CD4-positive, alpha-beta T cell (primary cell): ENCODE data around the gene RABIF. TPM values are rescaled to one million over a fixed set of nuclear protein-coding genes. Genes with fewer than 3 reads are reported as not detected.

Experiments
- ATAC-seq: fragments of 200-7000 bp; cut with Tn5 transposase; one replicate; pipeline ENCODE4 v1.10.0; 2022; ENCODE audit warnings: mild to moderate bottlenecking; ENCODE audit not compliant: poor library complexity
- CTCF ChIA-PET: fragments of 350-600 bp; sonication (Branson Sonifier 250); formaldehyde crosslinking; loops from one replicate; lab custom pipeline; 2021; ENCODE audit warnings: antibody characterized with exemption, inconsistent platforms; lab: Charles Lee
- POLR2A ChIA-PET: fragments of 350-600 bp; sonication (Branson Sonifier 250); formaldehyde crosslinking; loops from one replicate; lab custom pipeline; 2021; ENCODE audit warnings: antibody characterized with exemption, inconsistent platforms; lab: Charles Lee
- DNase-seq, 14 experiments: peaks; one replicate each; pipeline ENCODE4 v3.0.0-alpha.2; 2013 to 2020; ENCODE audit warnings: mixed read lengths in 2 of 14
- H3K27ac ChIP-seq, 2 donors: one replicate each; pipeline versions ENCODE4 v1.5.1 to v1.7.0; 2013; ENCODE audit warnings: low read length in 2 of 2, low read depth in 1 of 2, mild to moderate bottlenecking in 1 of 2
- H3K27me3 ChIP-seq, 2 experiments: 1 replicate in 1 of 2; 2 replicates in 1 of 2; pipeline versions ENCODE4 v1.6.1 to v1.7.0; 2013; ENCODE audit warnings: low read length in 2 of 2, control low read depth in 1 of 2, mild to moderate bottlenecking in 1 of 2, moderate library complexity in 1 of 2; ENCODE audit not compliant: insufficient read depth in 2 of 2, control insufficient read depth in 1 of 2
- H3K36me3 ChIP-seq: one replicate; pipeline ENCODE4 v1.6.1; 2013; ENCODE audit warnings: low read length, control low read depth; ENCODE audit not compliant: insufficient read depth
- H3K4me1 ChIP-seq: one replicate; pipeline ENCODE4 v1.6.1; 2013; ENCODE audit warnings: low read length, control low read depth; ENCODE audit not compliant: insufficient read depth
- H3K4me3 ChIP-seq: one replicate; pipeline ENCODE4 v1.5.1; 2013; ENCODE audit warnings: mild to moderate bottlenecking, low read length, moderate library complexity
- H3K9me3 ChIP-seq, 2 experiments: 1 replicate in 1 of 2; 2 replicates in 1 of 2; pipeline versions ENCODE4 v1.6.1 to v1.7.0; 2013; ENCODE audit warnings: low read length in 2 of 2, mild to moderate bottlenecking in 2 of 2, control low read depth in 1 of 2, moderate library complexity in 1 of 2; ENCODE audit not compliant: control insufficient read depth in 1 of 2, insufficient read depth in 1 of 2
- H3K27ac Mint-ChIP-seq: one replicate; pipeline ENCODE4 v1.8.0; 2020; ENCODE audit warnings: mixed read lengths
- H3K27me3 Mint-ChIP-seq: one replicate; pipeline ENCODE4 v1.8.0; 2021; ENCODE audit warnings: mixed read lengths
- H3K36me3 Mint-ChIP-seq: one replicate; pipeline ENCODE4 v1.8.0; 2021; ENCODE audit warnings: low read depth, mixed read lengths
- H3K4me1 Mint-ChIP-seq: one replicate; pipeline ENCODE4 v1.8.0; 2021; ENCODE audit warnings: low read depth, mixed read lengths
- H3K4me3 Mint-ChIP-seq: one replicate; pipeline ENCODE4 v1.8.0; 2020; ENCODE audit warnings: mild to moderate bottlenecking, mixed read lengths
- H3K9me3 Mint-ChIP-seq: one replicate; pipeline ENCODE4 v1.8.0; 2020; ENCODE audit warnings: mixed read lengths
- CTCF ChIP-seq: fragments of 200-600 bp; IDR thresholded peaks from one replicate; pipeline ENCODE4 v1.8.0; 2022; ENCODE audit warnings: antibody characterized with exemption, mild to moderate bottlenecking
- intact Hi-C, 2 experiments: fragments of 100-400 bp; cut with DNase I in 1 of 2; cut with micrococcal nuclease in 1 of 2; formaldehyde crosslinking; loops; one replicate each; pipeline versions ENCODE4 v1.15.1 to v1.9.0; 2023 to 2025; cut with DNase I, micrococcal nuclease
- total RNA-seq, 174 experiments: library from RNA in 2 of 174; stranded (reverse) in 2 of 174; gene quantifications; one replicate each; pipeline ENCODE4 v1.2.3 and lab custom pipeline; 2021 to 2026

Gene RABIF
- total RNA-seq, 2 experiments from 2014 or later: 9.1 to 9.2 TPM

DNA sequence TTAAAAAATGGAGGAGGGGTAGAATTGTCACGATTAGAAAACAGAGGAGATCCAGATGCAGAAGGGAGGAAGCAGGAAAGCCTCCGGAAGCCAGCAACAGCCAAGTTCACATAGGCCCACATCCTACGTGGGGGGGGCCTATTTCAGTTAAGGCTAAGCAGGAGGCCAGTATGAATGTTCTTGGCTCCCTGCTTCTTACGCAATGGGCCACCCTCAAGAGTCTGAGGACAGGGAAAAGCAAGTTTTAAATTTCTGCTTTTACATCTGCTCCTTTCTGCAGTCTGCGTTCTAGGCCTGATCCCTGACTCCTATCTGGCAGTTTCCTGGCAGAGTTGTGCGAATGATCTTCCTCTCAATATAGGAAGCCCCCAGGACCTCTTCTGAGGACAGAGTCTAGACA is 30.6 kb downstream of the RABIF start:
- no peak for DNase-seq
- POLR2A ChIA-PET: no interaction called here
- TF ChIP-seq CTCF: no peak

GRCh38 chr1:202857136-202857610 is 31.8 kb downstream of the RABIF start:
- peaks cover 29% of the 10 kb centered on the region for H3K27me3 Mint-ChIP-seq
- intact Hi-C loops: no loop called here
- POLR2A ChIA-PET: no interaction called here

More for the DNA sequence above, 30.6 kb downstream of the RABIF start:
- Histone ChIP-seq H3K4me3 (no peak overlapping the region), H3K4me1 (peaks cover 16% of the 10 kb centered on the region), H3K27me3 (peaks cover 26 to 33% of the 10 kb centered on the region in 2 experiments), H3K36me3 (no peaks in the 10 kb centered on the region), H3K9me3 (peaks cover 0 to 9% of the 10 kb centered on the region in 2 experiments), H3K27ac (no peak overlapping the region)
- intact Hi-C loops: no loop called here
- H3K9me3 Mint-ChIP-seq: no peaks in the 10 kb centered on the region
- no peak for ATAC-seq
- CTCF ChIA-PET: no interaction called here
- H3K36me3 Mint-ChIP-seq: no peaks in the 10 kb centered on the region
- H3K27me3 Mint-ChIP-seq: peaks cover 41% of the 10 kb centered on the region
- peaks cover 16% of the 10 kb centered on the region for H3K4me1 Mint-ChIP-seq
- no peak overlapping the region for H3K4me3 Mint-ChIP-seq
- H3K27ac Mint-ChIP-seq: no peak overlapping the region

DNA sequence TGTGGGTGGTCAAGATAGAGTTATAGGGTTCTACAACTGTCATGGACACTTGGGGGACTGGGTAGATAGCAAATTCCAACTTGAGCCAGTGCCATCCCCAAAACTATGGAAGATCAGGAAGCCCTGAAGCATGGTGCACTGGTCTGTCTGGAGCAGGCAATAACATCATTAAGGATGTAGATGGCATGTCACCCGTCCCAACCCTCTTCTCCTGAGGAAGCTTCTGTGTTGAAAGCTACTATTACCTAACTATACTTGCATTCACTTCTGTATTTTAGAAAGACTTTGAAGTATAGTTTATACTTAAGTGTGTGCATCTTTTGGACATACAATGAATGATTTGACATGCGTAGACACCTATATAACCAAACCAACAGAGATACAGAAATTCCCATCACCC is 32.9 kb downstream of the RABIF start:
- DNase-seq: no peak
- Mint-ChIP-seq H3K27me3 (peaks cover 18% of the 10 kb centered on the region), H3K36me3 (no peaks in the 10 kb centered on the region), H3K27ac (no peak overlapping the region), H3K4me3 (no peak overlapping the region), H3K4me1 (peaks cover 3% of the 10 kb centered on the region), H3K9me3 (no peaks in the 10 kb centered on the region)
- peaks cover 0 to 2% of the 10 kb centered on the region in 2 experiments for H3K9me3 ChIP-seq
- TF ChIP-seq CTCF: no peak
- H3K27ac ChIP-seq: no peak overlapping the region
- no peak overlapping the region for H3K4me3 ChIP-seq
- ChIA-PET POLR2A (no interaction called here), CTCF (no interaction called here)
- H3K27me3 ChIP-seq: peaks cover 6 to 10% of the 10 kb centered on the region in 2 experiments
- H3K4me1 ChIP-seq: peaks cover 5% of the 10 kb centered on the region
- H3K36me3 ChIP-seq: no peaks in the 10 kb centered on the region
- intact Hi-C loops: no loop called here
- no peak for ATAC-seq

More at GRCh38 chr1:202857136-202857610, 31.8 kb downstream of the RABIF start:
- no peak overlapping the region for H3K27ac Mint-ChIP-seq
- Histone ChIP-seq H3K36me3 (no peaks in the 10 kb centered on the region), H3K4me1 (peaks cover 16% of the 10 kb centered on the region), H3K27me3 (peaks cover 17 to 22% of the 10 kb centered on the region in 2 experiments), H3K27ac (no peak overlapping the region), H3K9me3 (peaks cover 0 to 9% of the 10 kb centered on the region in 2 experiments), H3K4me3 (no peak overlapping the region)
- ATAC-seq: no peak
- TF ChIP-seq CTCF: no peak
- peaks cover 14% of the 10 kb centered on the region for H3K4me1 Mint-ChIP-seq
- H3K4me3 Mint-ChIP-seq: no peak overlapping the region
- CTCF ChIA-PET: no interaction called here
- H3K36me3 Mint-ChIP-seq: no peaks in the 10 kb centered on the region
- no peak for DNase-seq
- no peaks in the 10 kb centered on the region for H3K9me3 Mint-ChIP-seq
